Uterus (tissue), 4 donors: ENCODE data around the gene ACKR2. TPM values are rescaled to one million over a fixed set of nuclear protein-coding genes. Genes with fewer than 3 reads are reported as not detected.

Source experiments
- DNase-seq, 2 donors: peaks; one replicate each; pipeline ENCODE4 v3.0.0-alpha.2; 2019 to 2020
- H3K27ac ChIP-seq, 2 donors: fragments of 200-600 bp; sonication (generic); 1 replicate in 1 of 2; 2 replicates in 1 of 2; pipeline ENCODE4 v1.5.1; 2016 to 2018
- H3K27me3 ChIP-seq, 2 donors: fragments of 200-600 bp; sonication (generic); one replicate each; pipeline ENCODE4 v1.5.1; 2018 to 2019; ENCODE audit warnings: control low read depth in 1 of 2
- H3K36me3 ChIP-seq, 2 donors: fragments of 200-600 bp; sonication (generic); one replicate each; pipeline ENCODE4 v1.5.1; 2019; ENCODE audit warnings: control low read depth in 1 of 2
- H3K4me1 ChIP-seq, 2 donors: fragments of 200-600 bp; sonication (generic); one replicate each; pipeline ENCODE4 v1.5.1; 2018 to 2019; ENCODE audit warnings: control low read depth in 1 of 2
- H3K4me3 ChIP-seq, 2 donors: fragments of 200-600 bp; sonication (generic); 1 replicate in 1 of 2; 2 replicates in 1 of 2; pipeline ENCODE4 v1.5.1; 2018 to 2019; ENCODE audit warnings: mild to moderate bottlenecking in 1 of 2
- H3K9me3 ChIP-seq, 2 donors: fragments of 200-600 bp; sonication (generic); one replicate each; pipeline ENCODE4 v1.5.1; 2019; ENCODE audit warnings: control low read depth in 1 of 2
- CTCF ChIP-seq, 4 experiments: fragments of 200-600 bp in 2 of 4; fragments of 450-650 bp in 2 of 4; sonication (generic) in 2 of 4; IDR thresholded peaks; one replicate each; pipeline ENCODE4 v1.5.1; 2016 to 2019; ENCODE audit warnings: antibody characterized with exemption in 4 of 4, mild to moderate bottlenecking in 2 of 4, moderate library complexity in 1 of 4
- POLR2A ChIP-seq, 2 donors: fragments of 450-650 bp; IDR thresholded peaks; one replicate each; pipeline ENCODE4 v1.6.1; 2016; ENCODE audit warnings: antibody characterized with exemption in 2 of 2, mild to moderate bottlenecking in 1 of 2, moderate library complexity in 1 of 2
- intact Hi-C: fragments of 100-400 bp; cut with DNase I; formaldehyde crosslinking; loops from one replicate; pipeline ENCODE4 v1.15.1; 2023; ENCODE audit warnings: low total_unique reads
- total RNA-seq, 4 donors: library from RNA; depleted of rRNA in 3 of 4; stranded (reverse); fragments of >200 nt in 3 of 4; gene quantifications; one replicate each; pipeline versions ENCODE4 v1.1.0 to v1.2.4, GENCODE V29; 2014 to 2023
- donor health status: DM: yes; HTN: yes; CAD: no.

ACKR2 gene
- total RNA-seq, 4 donors from 2014 or later = 1.5 to 8.7 (median 4.7) TPM

- no peaks in the 10 kb centered on the region for H3K27me3 ChIP-seq
- no peak overlapping the region for H3K27ac ChIP-seq
- H3K4me3 ChIP-seq = no peak overlapping the region
- TF ChIP-seq CTCF (IDR thresholded peaks at IDR 0.05) = no peak
- no peak for TF ChIP-seq POLR2A (IDR thresholded peaks at IDR 0.05)
- H3K4me1 ChIP-seq = peaks cover 0 to 5% of the 10 kb centered on the region in 2 donors
- intact Hi-C loops = no loop called here
- no peak for DNase-seq
- H3K36me3 ChIP-seq = no peaks in the 10 kb centered on the region
- H3K9me3 ChIP-seq = no peaks in the 10 kb centered on the region
Observed at GRCh38 chr3:42884324-42884723, 75.1 kb downstream of the ACKR2 start.

- Histone ChIP-seq H3K9me3 (no peaks in the 10 kb centered on the region), H3K4me1 (peaks cover 0 to 2% of the 10 kb centered on the region in 2 donors), H3K4me3 (no peak overlapping the region), H3K27me3 (no peaks in the 10 kb centered on the region), H3K27ac (no peak overlapping the region), H3K36me3 (no peaks in the 10 kb centered on the region)
- intact Hi-C loops = no loop called here
- DNase-seq = no peak
- TF ChIP-seq POLR2A (IDR thresholded peaks at IDR 0.05) (no peak), CTCF (IDR thresholded peaks at IDR 0.05) (no peak)
Observed at GRCh38 chr3:42886294-42886822, 77.1 kb downstream of the ACKR2 start.

DNA sequence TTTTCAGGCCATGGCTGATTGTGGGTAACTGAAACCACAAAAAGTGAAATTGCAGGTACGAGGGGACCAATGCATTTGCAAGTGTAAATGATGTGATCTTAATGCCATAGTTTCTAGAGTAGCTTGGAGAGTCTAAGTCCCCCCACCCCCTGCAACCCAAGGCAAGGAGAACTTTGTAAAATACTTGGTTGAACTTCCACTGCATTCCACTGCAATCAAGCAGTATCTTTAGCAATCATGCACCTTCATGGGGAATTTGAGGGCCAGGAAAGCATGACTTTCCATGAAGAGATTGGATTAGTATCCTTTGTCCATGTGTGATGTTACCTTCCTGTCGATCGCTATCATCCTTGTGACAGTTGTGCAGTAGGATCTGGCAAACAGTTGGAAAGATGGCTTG is 77.8 kb downstream of the ACKR2 start:
- Histone ChIP-seq H3K36me3 (no peaks in the 10 kb centered on the region), H3K4me1 (no peaks in the 10 kb centered on the region), H3K4me3 (no peak overlapping the region), H3K9me3 (no peaks in the 10 kb centered on the region), H3K27ac (no peak overlapping the region), H3K27me3 (no peaks in the 10 kb centered on the region)
- DNase-seq = no peak
- no peak for TF ChIP-seq CTCF (IDR thresholded peaks at IDR 0.05)
- no peak for TF ChIP-seq POLR2A (IDR thresholded peaks at IDR 0.05)
- intact Hi-C loops = no loop called here

DNA sequence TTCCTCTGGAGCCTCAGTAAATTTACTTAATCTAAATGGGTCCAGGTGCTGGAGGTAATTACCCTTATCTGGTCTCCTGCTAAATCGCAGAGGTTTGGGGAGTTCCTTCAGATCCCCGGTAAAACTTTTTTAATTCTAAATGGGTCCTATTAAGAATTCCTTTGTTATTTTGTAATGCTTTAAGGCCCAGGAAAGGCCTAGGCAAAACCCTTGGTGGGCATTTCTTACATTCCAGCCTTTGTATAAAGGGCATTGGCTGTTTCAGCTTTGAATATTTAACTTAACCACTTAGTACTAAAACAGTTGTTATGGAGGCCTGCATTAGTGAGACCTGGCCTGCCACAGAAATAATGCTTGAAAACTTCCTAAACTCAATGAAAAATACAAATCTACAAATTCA is 81.8 kb downstream of the ACKR2 start:
- TF ChIP-seq POLR2A (IDR thresholded peaks at IDR 0.05) (no peak), CTCF (IDR thresholded peaks at IDR 0.05) (no peak)
- Histone ChIP-seq H3K4me1 (no peaks in the 10 kb centered on the region), H3K9me3 (no peaks in the 10 kb centered on the region), H3K27ac (no peak overlapping the region), H3K36me3 (no peaks in the 10 kb centered on the region), H3K27me3 (no peaks in the 10 kb centered on the region), H3K4me3 (no peak overlapping the region)
- no peak for DNase-seq
- intact Hi-C loops = no loop called here

DNA sequence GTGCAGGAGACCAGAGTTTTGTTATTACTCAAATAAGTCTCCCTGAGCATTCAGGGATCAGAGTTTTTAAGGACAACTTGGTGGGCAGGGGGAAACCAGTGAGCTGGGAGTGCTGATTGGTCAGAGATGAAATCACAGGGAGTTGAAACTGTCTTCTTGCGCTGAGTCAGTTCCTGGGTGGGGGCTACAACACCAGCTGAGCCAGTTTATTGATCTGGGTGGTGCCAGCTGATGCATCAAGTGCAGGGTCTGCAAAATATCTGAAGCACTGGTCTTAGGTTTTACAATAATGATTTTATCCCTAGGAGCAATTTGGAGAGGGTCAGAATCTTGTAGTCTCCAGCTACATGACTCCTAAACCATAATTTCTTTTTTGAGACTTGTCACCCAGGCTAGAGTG is 82.9 kb downstream of the ACKR2 start:
- Histone ChIP-seq H3K4me3 (no peak overlapping the region), H3K9me3 (no peaks in the 10 kb centered on the region), H3K36me3 (no peaks in the 10 kb centered on the region), H3K4me1 (no peaks in the 10 kb centered on the region), H3K27ac (no peak overlapping the region), H3K27me3 (no peaks in the 10 kb centered on the region)
- DNase-seq = no peak
- intact Hi-C loops = no loop called here
- TF ChIP-seq CTCF (IDR thresholded peaks at IDR 0.05) (no peak), POLR2A (IDR thresholded peaks at IDR 0.05) (no peak)
